Left lung (tissue), 10 donors: Measurements from ENCODE around the gene ARHGAP44. TPM values are rescaled to one million over a fixed set of nuclear protein-coding genes. Genes with fewer than 3 reads are reported as not detected.

Experiments used
- ATAC-seq: fragments of 200-7000 bp; cut with Tn5 transposase; one replicate; pipeline ENCODE4 v1.9.1; 2020; ENCODE audit warnings: moderate library complexity
- DNase-seq, 4 donors: peaks; one replicate each; pipeline ENCODE4 v3.0.0-alpha.2; 2013 to 2020
- H3K27ac ChIP-seq, 2 donors: fragments of 200-600 bp; sonication (generic) in 1 of 2; one replicate each; pipeline versions ENCODE4 v1.5.0 to v1.8.0; 2020 to 2021
- H3K27me3 ChIP-seq, 2 donors: fragments of 200-600 bp; sonication (generic) in 1 of 2; one replicate each; pipeline versions ENCODE4 v1.5.0 to v1.8.0; 2020 to 2021
- H3K36me3 ChIP-seq, 2 donors: fragments of 200-600 bp; sonication (generic) in 1 of 2; one replicate each; pipeline versions ENCODE4 v1.5.0 to v1.8.0; 2020 to 2021
- H3K4me1 ChIP-seq, 2 donors: fragments of 200-600 bp; one replicate each; pipeline ENCODE4 v1.8.0; 2021
- H3K4me3 ChIP-seq, 2 donors: fragments of 200-600 bp; sonication (generic) in 1 of 2; one replicate each; pipeline versions ENCODE4 v1.5.0 to v1.8.0; 2020 to 2021; ENCODE audit warnings: mild to moderate bottlenecking in 1 of 2
- H3K9me3 ChIP-seq, 2 donors: fragments of 200-600 bp; sonication (generic) in 1 of 2; one replicate each; pipeline versions ENCODE4 v1.5.0 to v1.8.0; 2020 to 2021
- intact Hi-C, 2 donors: fragments of 100-400 bp; cut with DNase I; formaldehyde crosslinking; loops; one replicate each; pipeline versions ENCODE4 v1.11.2 to v1.14.2; 2022
- polyA plus RNA-seq, 6 donors: library from polyadenylated mRNA; unstranded; fragments of 120-200 nt; gene quantifications; one replicate each; pipeline ENCODE4 v1.2.1, GENCODE V29; 2013; ENCODE audit not compliant: insufficient read length in 6 of 6
- total RNA-seq, 2 donors: library from RNA; stranded (reverse); fragmentation: NEBNext Ultra II Directional; extraction: Animal tissue kit (Norgen Biotek cat#: 25700); gene quantifications; one replicate each; pipeline ENCODE4 v1.2.1, GENCODE V29; 2021
- TF ChIP-seq, protein P1 (sequence below), 2 donors: fragments of 200-600 bp; sonication (generic) in 1 of 2; IDR thresholded peaks; one replicate each; pipeline versions ENCODE4 v1.5.0 to v1.8.0; 2021; ENCODE audit warnings: antibody characterized with exemption in 2 of 2
- donor health status: DM: no; HTN: yes; CAD: no.
- donor health status: DM: no; HTN: no; CAD: no.

The ARHGAP44 gene
- total and polyA plus RNA-seq, 8 donors = 13.1 to 43.6 (median 17.9) TPM

DNA sequence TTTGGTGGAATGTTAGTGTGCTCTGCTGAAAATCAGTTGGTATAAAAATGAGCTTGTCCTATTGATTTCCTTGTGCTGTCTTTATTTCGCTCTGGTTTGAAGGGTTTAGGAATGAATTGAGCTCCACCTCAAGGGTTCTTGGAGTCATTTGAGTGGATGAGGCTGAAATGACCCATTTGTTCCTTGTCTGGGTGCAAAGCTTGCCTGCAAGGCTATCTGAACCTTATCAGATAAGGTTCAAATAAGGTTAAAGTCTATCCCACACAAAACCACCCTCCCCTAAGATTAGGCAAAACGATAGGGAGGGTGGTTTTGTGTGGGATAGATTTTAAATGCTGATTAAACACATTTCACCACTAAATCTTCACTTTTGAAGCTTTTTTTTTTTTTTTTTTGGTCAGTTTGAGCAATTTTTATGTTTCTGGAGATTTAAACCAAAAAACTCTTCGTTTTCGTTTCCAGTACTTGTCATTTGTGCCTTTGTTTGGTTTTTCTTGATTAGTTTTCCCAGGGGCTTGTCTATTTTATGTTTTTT, 62.7 kb downstream of the ARHGAP44 start:
- Histone ChIP-seq H3K9me3 (peaks cover 0 to 13% of the 10 kb centered on the region in 2 donors), H3K4me1 (no peaks in the 10 kb centered on the region), H3K36me3 (no peaks in the 10 kb centered on the region), H3K4me3 (no peak overlapping the region), H3K27ac (no peak overlapping the region), H3K27me3 (no peaks in the 10 kb centered on the region)
- ATAC-seq = no peak
- DNase-seq = no peak
- TF ChIP-seq, protein P1, sequence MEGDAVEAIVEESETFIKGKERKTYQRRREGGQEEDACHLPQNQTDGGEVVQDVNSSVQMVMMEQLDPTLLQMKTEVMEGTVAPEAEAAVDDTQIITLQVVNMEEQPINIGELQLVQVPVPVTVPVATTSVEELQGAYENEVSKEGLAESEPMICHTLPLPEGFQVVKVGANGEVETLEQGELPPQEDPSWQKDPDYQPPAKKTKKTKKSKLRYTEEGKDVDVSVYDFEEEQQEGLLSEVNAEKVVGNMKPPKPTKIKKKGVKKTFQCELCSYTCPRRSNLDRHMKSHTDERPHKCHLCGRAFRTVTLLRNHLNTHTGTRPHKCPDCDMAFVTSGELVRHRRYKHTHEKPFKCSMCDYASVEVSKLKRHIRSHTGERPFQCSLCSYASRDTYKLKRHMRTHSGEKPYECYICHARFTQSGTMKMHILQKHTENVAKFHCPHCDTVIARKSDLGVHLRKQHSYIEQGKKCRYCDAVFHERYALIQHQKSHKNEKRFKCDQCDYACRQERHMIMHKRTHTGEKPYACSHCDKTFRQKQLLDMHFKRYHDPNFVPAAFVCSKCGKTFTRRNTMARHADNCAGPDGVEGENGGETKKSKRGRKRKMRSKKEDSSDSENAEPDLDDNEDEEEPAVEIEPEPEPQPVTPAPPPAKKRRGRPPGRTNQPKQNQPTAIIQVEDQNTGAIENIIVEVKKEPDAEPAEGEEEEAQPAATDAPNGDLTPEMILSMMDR (IDR thresholded peaks at IDR 0.05) = no peak
- intact Hi-C loops = no loop called here

DNA sequence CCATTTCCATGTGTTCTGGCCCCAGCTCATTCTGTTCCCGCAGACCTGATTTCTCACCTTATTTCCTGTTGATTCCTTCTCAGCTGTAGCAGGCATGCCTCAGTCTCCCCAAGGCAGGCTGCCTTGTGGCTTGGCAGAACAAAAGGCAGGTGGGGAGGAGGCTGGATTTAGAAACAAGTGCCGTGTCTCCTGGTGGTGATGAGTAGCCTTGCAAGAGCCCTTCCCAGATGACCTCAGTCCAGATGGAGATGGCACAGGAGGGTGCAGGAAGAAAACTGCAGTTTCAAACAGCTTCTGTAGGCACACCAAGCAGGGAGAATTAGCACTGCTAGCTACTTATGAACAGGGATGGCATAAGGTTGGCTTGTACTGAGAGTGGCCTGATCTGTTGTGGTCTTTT, 64.6 kb downstream of the ARHGAP44 start:
- no peaks in the 10 kb centered on the region for H3K4me1 ChIP-seq
- TF ChIP-seq, protein P1 (IDR thresholded peaks at IDR 0.05) = no peak
- no peak for ATAC-seq
- no peak overlapping the region for H3K4me3 ChIP-seq
- no peaks in the 10 kb centered on the region for H3K36me3 ChIP-seq
- no peaks in the 10 kb centered on the region for H3K27me3 ChIP-seq
- intact Hi-C loops = no loop called here
- peaks cover 0 to 14% of the 10 kb centered on the region in 2 donors for H3K9me3 ChIP-seq
- no peak overlapping the region for H3K27ac ChIP-seq
- no peak for DNase-seq

DNA sequence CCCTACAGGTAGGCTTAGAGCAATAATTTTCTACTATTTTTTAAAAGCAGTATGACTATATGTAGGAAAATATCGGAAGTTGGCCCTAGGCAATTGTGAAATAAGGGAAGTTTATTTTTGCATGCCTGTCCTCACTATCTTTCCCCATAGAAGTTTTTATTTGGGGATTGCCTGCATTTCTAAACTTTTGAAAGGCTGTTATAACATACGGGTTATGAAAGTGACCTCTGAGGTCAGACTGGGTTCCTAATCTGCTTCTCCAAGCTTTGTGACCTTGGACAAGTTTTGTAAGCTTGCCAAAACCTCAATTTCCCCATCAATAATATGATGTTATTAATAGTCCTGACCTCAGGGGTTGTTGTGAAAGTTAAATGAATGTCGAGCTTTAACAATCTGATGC, 67.1 kb downstream of the ARHGAP44 start:
- no peak for ATAC-seq
- Histone ChIP-seq H3K4me1 (no peaks in the 10 kb centered on the region), H3K27ac (no peak overlapping the region), H3K4me3 (no peak overlapping the region), H3K36me3 (no peaks in the 10 kb centered on the region), H3K9me3 (peaks cover 0 to 21% of the 10 kb centered on the region in 2 donors), H3K27me3 (no peaks in the 10 kb centered on the region)
- TF ChIP-seq, protein P1 (IDR thresholded peaks at IDR 0.05) = no peak
- no peak for DNase-seq
- intact Hi-C loops = no loop called here

DNA sequence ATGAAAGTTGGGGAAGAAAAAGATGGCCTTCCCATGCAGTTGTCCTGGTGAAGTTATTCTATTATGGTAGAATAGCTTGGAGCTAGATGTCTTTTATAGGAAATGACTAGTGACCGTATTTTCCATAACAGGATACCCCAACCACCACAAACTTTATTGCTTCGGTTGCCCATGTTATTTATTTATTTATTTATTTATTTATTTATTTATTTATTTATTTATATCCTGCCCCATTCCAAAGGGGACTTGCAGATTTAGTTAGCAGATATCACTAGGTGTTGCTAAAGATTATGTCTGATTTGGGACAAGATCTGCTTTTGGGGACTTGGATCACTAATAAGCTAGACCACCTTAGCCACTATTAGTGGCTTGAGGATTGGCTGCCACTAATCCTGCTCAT, 68.3 kb downstream of the ARHGAP44 start:
- H3K4me1 ChIP-seq = no peaks in the 10 kb centered on the region
- no peaks in the 10 kb centered on the region for H3K27me3 ChIP-seq
- no peak overlapping the region for H3K27ac ChIP-seq
- H3K4me3 ChIP-seq = no peak overlapping the region
- H3K36me3 ChIP-seq = no peaks in the 10 kb centered on the region
- peaks cover 0 to 25% of the 10 kb centered on the region in 2 donors for H3K9me3 ChIP-seq
- intact Hi-C loops = no loop called here
- TF ChIP-seq, protein P1 (IDR thresholded peaks at IDR 0.05) = no peak
- DNase-seq = no peak
- ATAC-seq = no peak

DNA sequence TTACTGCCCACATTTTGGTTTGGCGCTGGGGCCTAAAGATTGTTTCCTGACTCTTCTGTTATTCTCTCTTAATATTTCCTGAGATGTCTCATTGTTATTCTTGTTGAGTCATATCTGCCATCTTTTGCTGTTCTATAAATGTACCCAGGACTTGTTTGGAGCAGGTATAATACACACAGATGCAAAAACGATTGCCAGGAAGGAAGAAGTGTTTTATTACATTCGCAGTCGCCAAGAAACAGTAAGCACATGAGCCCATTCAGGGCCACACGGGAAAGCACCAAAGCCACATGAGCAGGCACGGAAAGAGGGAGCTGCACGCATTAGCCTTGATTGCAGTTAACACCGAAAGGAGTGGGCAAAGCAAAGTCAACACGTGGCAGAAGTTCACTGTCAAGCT, 70.2 kb downstream of the ARHGAP44 start:
- Histone ChIP-seq H3K9me3 (peaks cover 0 to 16% of the 10 kb centered on the region in 2 donors), H3K4me1 (no peaks in the 10 kb centered on the region), H3K36me3 (no peaks in the 10 kb centered on the region), H3K4me3 (no peak overlapping the region), H3K27me3 (no peaks in the 10 kb centered on the region), H3K27ac (no peak overlapping the region)
- TF ChIP-seq, protein P1 (IDR thresholded peaks at IDR 0.05) = no peak
- DNase-seq (no peak), ATAC-seq (no peak)
- intact Hi-C loops = no loop called here
